D721Med (cell line): ENCODE results near the gene LRIG2.

Experiments
- DNase-seq: peaks from one replicate; pipeline ENCODE4 v3.0.0; 2011; ENCODE audit warnings: low spot score; ENCODE audit not compliant: insufficient read length
- FAIRE-seq: peaks from 2 replicates; lab custom pipeline; 2011; peaks lifted over from hg19 to GRCh38; lab: Jason Lieb, UNC
- TF ChIP-seq, protein P1 (sequence below): IDR thresholded peaks from 2 replicates; pipeline ENCODE4 v1.5.1; 2012; ENCODE audit warnings: mild to moderate bottlenecking, control low read depth; ENCODE audit not compliant: insufficient read depth; ENCODE audit errors: missing control alignments

The LRIG2 gene

DNA sequence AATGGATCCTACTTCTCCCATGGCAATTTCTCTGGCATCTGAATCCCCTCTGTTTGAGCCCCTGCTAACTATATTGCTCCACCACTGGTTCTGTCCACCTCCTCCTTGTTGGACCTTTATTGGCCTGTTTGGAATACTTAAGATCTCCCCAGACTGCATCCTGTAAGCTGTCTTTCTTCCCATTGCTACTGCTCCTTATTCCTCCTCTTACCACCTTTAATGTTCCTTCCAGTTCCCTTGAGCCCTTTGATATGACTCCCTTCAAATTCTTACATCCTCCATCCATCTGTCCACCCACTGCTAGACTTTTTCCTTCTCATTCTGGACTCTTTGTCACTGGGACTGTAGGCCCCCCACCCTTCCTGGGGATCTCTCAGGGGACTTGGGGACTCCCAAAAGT lies 31.0 kb downstream of the LRIG2 start:
- TF ChIP-seq, protein P1, sequence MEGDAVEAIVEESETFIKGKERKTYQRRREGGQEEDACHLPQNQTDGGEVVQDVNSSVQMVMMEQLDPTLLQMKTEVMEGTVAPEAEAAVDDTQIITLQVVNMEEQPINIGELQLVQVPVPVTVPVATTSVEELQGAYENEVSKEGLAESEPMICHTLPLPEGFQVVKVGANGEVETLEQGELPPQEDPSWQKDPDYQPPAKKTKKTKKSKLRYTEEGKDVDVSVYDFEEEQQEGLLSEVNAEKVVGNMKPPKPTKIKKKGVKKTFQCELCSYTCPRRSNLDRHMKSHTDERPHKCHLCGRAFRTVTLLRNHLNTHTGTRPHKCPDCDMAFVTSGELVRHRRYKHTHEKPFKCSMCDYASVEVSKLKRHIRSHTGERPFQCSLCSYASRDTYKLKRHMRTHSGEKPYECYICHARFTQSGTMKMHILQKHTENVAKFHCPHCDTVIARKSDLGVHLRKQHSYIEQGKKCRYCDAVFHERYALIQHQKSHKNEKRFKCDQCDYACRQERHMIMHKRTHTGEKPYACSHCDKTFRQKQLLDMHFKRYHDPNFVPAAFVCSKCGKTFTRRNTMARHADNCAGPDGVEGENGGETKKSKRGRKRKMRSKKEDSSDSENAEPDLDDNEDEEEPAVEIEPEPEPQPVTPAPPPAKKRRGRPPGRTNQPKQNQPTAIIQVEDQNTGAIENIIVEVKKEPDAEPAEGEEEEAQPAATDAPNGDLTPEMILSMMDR = no peak
- DNase-seq (no peak), FAIRE-seq (no peak)

DNA sequence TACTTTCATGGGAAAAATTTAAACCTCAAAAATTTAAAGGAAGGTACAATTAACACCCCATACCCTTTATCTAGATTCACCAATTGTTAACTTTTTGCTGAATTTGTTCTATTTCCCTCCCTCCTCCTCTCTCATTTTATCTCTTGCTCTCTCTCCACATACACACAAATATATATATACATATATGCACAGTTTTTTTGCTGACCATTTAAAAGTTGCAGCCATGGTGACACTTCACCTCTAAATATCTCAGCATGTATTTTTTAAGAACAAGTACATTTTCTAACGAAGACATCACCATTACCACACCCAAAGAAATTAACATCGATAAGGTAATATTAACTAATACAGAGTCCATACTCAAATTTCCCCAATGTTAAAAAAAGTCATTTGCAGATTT lies 33.9 kb downstream of the LRIG2 start:
- no peak for DNase-seq
- no peak for FAIRE-seq

DNA sequence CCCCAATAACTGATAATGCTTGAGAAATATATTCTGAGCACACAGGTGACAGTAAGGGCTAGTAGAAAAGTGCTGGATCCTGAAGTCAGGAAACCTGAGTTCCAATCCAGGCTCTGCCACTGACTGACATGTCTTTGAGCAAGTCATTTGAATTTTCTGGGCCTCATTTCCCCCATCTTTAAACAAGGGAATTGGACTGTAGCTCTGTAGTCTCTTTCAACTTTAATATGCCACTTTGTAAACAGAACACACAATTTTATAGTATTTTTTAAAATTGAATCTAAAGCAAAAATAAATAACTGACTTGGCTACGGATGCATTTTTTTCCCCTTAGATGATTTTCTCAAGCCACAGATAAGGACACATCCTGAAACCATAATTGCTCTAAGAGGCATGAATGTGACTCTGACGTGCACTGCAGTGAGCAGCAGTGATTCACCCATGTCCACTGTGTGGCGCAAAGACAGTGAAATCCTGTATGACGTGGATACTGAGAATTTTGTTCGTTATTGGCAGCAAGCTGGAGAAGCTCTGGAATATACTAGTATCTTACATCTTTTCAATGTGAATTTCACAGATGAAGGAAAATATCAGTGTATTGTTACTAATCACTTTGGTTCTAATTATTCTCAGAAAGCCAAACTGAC lies 37.0 kb downstream of the LRIG2 start:
- no peak for FAIRE-seq
- no peak for DNase-seq
- TF ChIP-seq, protein P1 = peak; percentile 15

More for the DNA sequence above, 33.9 kb downstream of the LRIG2 start:
- TF ChIP-seq, protein P1 = no peak

DNA sequence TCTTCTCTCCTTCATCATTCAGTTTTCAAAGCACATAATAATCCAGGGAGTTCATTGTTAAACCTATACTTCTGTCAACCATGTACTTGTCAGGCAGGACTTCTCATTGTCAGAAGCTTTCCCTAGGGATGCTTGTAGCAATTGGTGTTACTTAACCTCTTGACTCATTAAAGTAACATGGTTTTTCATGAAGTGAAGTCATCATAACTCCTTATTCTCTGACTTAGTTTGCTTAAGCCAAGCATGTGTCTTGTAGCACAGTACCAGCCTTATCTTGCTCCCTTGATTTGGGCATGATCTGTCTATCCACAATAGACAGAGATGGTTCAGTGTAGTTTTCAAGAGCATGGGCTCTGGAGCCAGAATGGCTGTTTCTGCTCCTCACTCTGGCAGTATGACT lies 45.3 kb downstream of the LRIG2 start:
- FAIRE-seq (no peak), DNase-seq (no peak)
- TF ChIP-seq, protein P1 = no peak

DNA sequence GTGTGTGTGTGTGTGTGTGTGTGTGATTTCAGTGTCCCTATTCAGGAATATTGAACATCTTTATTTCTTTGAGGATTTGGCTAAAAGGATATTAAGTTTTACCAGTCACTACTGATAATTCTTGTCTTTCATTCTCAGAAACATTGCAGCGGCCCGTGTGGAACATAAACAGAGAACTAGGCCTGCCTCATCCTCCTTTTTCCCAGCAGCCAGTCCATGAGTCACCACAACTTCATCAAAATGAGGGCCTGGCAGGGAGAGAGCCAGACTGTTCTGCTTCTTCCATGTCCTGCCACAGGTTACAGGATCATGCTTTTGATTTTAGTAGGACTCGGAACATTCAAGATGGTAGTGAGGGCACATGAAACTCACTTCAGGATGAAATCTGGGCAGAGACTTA lies 50.7 kb downstream of the LRIG2 start:
- DNase-seq (no peak), FAIRE-seq (no peak)
- TF ChIP-seq, protein P1 = no peak

DNA sequence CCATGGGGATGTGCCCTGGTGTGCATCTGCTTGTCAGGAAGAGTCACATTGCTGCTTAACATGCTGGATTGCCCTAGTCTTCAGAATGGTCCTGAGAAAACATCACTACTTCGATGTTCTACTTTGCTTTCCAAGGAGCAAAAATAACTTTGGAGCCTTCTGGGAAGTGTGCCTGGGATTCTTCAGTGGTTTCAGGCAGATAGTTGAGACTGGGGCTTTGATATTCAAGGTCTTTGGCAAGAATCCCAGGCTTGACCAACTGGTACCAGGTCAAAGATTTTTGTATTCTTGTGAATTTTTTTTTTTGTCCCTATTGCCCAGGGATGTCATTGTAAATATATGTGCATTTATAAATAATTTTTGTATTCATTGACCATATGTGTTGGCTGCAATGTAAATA lies 51.4 kb downstream of the LRIG2 start:
- FAIRE-seq (no peak), DNase-seq (no peak)
- TF ChIP-seq, protein P1 = no peak

DNA sequence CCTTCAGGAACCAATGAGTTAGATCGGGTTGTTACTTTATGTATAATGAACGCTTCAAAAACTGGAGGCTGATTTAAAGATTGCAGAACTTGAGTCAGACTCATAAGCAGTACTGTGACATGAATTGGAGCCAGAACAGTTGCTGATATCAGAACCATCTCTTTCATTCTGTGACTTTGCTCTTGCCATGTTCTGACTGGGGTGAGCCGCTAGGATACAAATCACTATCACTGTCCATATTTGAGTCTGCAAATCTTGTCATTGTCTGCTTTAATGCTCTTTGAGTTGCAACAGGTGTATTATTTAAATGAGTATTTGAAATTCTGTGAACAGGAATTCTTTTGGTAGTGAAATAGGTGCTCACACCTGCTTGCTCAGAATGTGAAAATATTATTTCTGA lies 52.5 kb downstream of the LRIG2 start:
- TF ChIP-seq, protein P1 = no peak
- DNase-seq (no peak), FAIRE-seq (no peak)
